22Rv1 (cell line): ENCODE results near the gene NHLH2.

Source experiments
- ZFX ChIP-seq: fragments of 450-650 bp; IDR thresholded peaks from 2 replicates; pipeline ENCODE4 v1.6.1; 2017; ENCODE audit warnings: antibody characterized with exemption, borderline replicate concordance
- TF ChIP-seq, protein P1 (sequence below): fragments of 450-650 bp; IDR thresholded peaks from 2 replicates; pipeline ENCODE4 v1.5.1; 2017; ENCODE audit warnings: mild to moderate bottlenecking

DNA sequence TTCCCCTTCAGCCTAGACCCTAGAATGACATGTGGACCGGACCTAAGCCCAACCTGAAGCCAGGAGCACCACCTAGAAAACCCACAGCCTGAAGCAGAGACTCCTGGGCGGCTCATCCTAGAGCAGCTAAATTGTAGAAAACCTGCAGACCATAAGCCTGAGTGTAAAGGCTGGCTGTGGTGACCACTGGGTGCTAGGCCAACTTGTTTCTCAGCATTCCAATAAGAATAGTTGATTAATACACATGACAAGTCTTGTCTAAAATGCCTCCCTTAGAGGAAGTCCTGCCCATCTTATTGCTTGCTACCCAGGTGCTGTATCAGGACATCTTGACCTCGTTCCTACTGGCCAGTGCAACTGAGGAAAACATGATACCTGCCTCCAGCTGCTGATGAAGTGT, 49.1 kb downstream of the NHLH2 start:
- TF ChIP-seq, protein P1, sequence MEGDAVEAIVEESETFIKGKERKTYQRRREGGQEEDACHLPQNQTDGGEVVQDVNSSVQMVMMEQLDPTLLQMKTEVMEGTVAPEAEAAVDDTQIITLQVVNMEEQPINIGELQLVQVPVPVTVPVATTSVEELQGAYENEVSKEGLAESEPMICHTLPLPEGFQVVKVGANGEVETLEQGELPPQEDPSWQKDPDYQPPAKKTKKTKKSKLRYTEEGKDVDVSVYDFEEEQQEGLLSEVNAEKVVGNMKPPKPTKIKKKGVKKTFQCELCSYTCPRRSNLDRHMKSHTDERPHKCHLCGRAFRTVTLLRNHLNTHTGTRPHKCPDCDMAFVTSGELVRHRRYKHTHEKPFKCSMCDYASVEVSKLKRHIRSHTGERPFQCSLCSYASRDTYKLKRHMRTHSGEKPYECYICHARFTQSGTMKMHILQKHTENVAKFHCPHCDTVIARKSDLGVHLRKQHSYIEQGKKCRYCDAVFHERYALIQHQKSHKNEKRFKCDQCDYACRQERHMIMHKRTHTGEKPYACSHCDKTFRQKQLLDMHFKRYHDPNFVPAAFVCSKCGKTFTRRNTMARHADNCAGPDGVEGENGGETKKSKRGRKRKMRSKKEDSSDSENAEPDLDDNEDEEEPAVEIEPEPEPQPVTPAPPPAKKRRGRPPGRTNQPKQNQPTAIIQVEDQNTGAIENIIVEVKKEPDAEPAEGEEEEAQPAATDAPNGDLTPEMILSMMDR, result no peak
- no peak for TF ChIP-seq ZFX
